ENCODE measurements around the gene BIN1.

The BIN1 gene

GRCh38 chr2:127015106-127015910 is 91.6 kb downstream of the BIN1 start:
- no peak for DNase-seq

DNA sequence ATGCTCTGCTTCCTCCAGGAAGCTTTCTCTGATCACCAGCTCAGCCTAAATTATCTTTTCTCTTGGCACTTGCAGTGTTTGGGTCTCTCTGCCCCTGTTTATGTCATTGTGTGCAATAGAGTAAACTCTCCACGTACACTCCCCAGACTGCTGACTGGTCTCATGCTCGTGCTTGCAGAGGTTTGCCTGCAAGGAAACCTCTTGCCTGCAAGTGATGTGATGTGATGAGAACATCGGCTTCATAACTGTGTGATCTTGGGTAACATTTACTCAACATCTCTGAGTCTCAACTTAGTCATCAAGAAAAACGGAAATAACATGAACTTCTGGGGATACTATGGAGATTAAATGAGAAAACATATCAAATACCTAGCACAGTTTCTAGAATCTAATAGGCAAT is 92.3 kb downstream of the BIN1 start:
- no peak for DNase-seq

- DNase-seq: no peak
Measured at GRCh38 chr2:127014224-127014623, 92.7 kb downstream of the BIN1 start.

- DNase-seq: no peak
Measured at GRCh38 chr2:127012868-127013267, 94.1 kb downstream of the BIN1 start.

GRCh38 chr2:127012215-127012614 is 94.7 kb downstream of the BIN1 start:
- no peak for DNase-seq

GRCh38 chr2:127011796-127012195 is 95.2 kb downstream of the BIN1 start:
- DNase-seq: no peak

GRCh38 chr2:127011231-127011661 is 95.7 kb downstream of the BIN1 start:
- DNase-seq: no peak

GRCh38 chr2:127008265-127009015 is 98.5 kb downstream of the BIN1 start:
- no peak for DNase-seq

- no peak for DNase-seq
Measured at GRCh38 chr2:127007652-127008051, 99.3 kb downstream of the BIN1 start.

GRCh38 chr2:127006962-127007361 is 100.0 kb downstream of the BIN1 start:
- no peak for DNase-seq

DNA sequence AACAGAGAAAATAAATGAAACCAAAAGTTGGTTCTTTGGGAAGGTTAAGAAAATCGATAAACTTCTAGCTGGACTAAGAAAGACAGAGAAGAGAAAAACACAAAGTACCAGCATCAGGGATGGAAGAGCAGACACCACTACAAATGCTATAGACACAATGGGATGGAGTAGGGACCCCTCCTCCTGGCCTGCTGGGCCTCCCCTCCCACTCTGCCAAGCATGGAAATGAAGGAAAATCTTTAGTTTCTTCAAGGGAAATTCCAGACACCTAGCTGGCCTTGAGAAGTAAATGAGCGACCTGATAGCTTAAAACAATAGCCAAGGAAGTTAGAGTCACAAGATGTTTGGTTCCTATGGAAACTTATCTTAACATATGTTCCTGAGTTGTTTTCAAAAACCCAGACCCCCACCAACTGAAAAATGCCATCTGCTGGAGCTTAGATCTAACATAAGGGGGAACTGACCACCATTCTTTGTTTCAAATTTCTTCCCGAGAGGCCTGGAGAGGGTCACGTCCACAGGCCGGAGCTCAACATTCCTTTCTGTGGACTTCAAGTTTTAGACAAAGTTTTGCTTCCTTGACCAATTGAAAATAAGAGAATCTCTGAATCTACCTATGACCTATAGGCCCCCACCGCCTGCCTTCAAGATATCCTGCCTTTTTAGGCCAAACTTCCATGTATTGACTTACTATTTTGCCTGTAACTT is 101.9 kb downstream of the BIN1 start:
- DNase-seq: no peak

GRCh38 chr2:127003070-127003800 is 103.7 kb downstream of the BIN1 start:
- no peak for DNase-seq

DNA sequence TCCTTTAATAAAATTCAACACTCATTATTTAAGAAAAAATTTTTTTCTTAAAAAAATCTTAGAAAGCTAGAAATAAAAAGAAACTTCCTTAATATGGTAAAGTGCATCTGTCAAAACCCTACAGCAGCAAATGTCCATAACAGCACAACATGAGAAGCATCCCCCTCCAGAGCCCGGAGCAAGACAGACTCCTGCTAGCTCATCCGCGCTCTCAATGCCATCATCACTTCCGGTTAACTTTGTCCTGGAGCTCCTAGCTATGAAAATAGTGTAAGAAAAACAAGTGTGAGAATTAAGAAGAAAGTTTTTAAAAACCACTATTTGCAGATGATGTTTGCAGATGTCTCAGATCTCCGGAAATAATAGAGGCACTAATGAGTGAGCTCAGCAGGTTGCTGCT is 105.2 kb downstream of the BIN1 start:
- no peak for DNase-seq

GRCh38 chr2:127000937-127001336 is 106.0 kb downstream of the BIN1 start:
- DNase-seq: no peak

- DNase-seq: no peak
Measured at GRCh38 chr2:127000194-127000593, 106.8 kb downstream of the BIN1 start.

DNA sequence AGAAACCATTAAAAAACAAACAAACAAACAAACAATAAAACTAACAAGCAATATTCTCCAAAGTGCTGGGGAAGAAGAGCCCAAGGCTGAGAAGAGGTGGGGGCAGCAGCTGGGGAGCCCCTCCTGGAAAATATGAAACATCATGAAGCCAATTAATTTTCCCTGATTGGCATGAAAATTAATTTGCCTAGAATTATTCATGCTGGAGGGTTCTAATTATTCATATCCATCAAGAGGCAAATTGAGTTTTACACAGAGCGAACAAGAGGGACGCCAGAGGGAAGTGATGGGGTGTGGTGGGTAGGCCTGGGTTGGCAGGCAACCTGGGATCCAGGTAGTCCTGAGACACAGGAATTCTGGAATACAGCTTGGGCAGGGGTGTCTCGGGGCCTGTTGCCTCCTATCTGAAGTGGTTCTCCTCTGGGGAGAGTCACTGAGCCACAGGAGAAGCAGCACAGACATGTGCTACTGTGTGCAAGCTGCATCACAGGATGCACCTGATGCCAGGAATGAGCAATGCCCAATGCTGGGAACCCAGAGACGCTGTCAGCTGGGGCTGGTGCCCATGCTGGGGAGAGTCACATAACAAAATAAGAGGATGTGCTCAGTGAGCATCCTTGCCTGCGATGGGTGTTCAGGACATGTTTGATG is 107.7 kb downstream of the BIN1 start:
- no peak for DNase-seq

DNA sequence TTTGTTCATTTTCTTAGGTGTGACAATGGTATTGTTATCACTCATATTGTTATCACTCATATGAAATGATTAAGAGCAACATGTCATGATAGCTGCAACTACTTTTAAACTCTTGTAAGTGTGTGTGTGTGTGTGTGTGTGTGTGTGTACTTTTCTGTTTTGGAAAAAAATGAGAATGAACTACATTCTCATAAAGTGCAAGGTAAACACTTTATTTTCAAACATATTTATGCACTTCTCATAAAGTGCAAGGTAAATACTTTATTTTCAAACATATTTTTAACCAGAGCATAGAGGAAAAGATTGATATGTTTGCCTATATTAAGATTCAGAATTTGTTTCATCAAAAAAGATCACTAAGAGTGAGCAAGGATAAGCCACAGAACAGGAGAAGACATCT is 108.5 kb downstream of the BIN1 start:
- DNase-seq: no peak

Measured in NCI-H69 (cell line).